A673 (cell line): ENCODE data around the gene SDK1.

Source experiments
- EZH2 ChIP-seq: fragments of 200-600 bp; sonication (generic); IDR thresholded peaks from 2 replicates; pipeline ENCODE4 v1.6.1; 2017; ENCODE audit warnings: borderline replicate concordance, low read depth, mild to moderate bottlenecking, mixed read lengths, antibody characterized with exemption, low read length; ENCODE audit not compliant: poor library complexity, severe bottlenecking
- TF ChIP-seq, protein P1 (sequence below): fragments of 300-800, 200-600 bp; sonication (generic); conservative IDR thresholded peaks from 2 replicates; pipeline ENCODE4 v1.5.1; 2017; ENCODE audit warnings: low read depth, mild to moderate bottlenecking, antibody characterized with exemption, low read length, moderate library complexity, mixed read lengths

DNA sequence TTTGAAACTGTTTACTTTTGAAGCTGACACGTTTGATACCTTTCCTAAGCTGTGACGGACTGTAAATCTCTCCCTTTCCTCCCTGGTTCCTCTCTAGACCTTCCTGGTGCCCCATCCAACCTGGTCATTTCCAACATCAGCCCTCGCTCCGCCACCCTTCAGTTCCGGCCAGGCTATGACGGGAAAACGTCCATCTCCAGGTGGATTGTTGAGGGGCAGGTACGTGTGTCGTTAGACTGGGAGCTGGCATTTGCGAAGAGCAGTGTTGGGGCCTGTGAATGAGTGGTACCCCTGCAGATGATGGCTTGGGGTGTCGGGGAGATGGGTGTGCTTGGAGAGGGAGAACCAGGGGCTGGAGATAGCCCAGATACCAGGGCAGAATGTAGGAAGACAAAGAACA lies 778.3 kb downstream of the SDK1 start:
- TF ChIP-seq, protein P1, sequence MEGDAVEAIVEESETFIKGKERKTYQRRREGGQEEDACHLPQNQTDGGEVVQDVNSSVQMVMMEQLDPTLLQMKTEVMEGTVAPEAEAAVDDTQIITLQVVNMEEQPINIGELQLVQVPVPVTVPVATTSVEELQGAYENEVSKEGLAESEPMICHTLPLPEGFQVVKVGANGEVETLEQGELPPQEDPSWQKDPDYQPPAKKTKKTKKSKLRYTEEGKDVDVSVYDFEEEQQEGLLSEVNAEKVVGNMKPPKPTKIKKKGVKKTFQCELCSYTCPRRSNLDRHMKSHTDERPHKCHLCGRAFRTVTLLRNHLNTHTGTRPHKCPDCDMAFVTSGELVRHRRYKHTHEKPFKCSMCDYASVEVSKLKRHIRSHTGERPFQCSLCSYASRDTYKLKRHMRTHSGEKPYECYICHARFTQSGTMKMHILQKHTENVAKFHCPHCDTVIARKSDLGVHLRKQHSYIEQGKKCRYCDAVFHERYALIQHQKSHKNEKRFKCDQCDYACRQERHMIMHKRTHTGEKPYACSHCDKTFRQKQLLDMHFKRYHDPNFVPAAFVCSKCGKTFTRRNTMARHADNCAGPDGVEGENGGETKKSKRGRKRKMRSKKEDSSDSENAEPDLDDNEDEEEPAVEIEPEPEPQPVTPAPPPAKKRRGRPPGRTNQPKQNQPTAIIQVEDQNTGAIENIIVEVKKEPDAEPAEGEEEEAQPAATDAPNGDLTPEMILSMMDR, result no peak
- TF ChIP-seq EZH2, result no peak
